SU-DHL-6 (cell line): ENCODE results near the gene SLFNL1.

Source experiments
- H2AFZ ChIP-seq: fragments of 200-600 bp; sonication (generic); 2 replicates; pipeline ENCODE4 v1.6.1; 2014; ENCODE audit warnings: low read depth, mild to moderate bottlenecking, moderate library complexity, mixed read lengths, antibody characterized with exemption, low read length; ENCODE audit not compliant: severe bottlenecking
- H3F3A ChIP-seq: fragments of 200-600 bp; shearing (Covaris generic); 2 replicates; pipeline ENCODE4 v1.6.0; 2016; ENCODE audit warnings: antibody characterized with exemption, mild to moderate bottlenecking; ENCODE audit not compliant: insufficient read depth
- H3K27ac ChIP-seq: fragments of 200-600 bp; sonication (generic); 2 replicates; pipeline ENCODE4 v1.5.1; 2016; ENCODE audit warnings: low read depth, mild to moderate bottlenecking, low read length, moderate library complexity, mixed read lengths
- H3K27me3 ChIP-seq: fragments of 200-600 bp; sonication (generic), shearing (Covaris generic); 2 replicates; pipeline ENCODE4 v1.6.0; 2014; ENCODE audit warnings: mild to moderate bottlenecking, low read length
- H3K36me3 ChIP-seq: fragments of 200-600 bp; sonication (generic); 2 replicates; pipeline ENCODE4 v1.6.1; 2014; ENCODE audit warnings: mild to moderate bottlenecking, low read length, mixed read lengths
- H3K4me2 ChIP-seq: fragments of 300-600, 200-600 bp; shearing (Covaris generic), sonication (generic); 2 replicates; pipeline ENCODE4 v1.6.0; 2014; ENCODE audit warnings: low read length, low read depth, mild to moderate bottlenecking; ENCODE audit not compliant: poor library complexity, severe bottlenecking
- H3K4me3 ChIP-seq: fragments of 200-600 bp; sonication (generic); 2 replicates; pipeline ENCODE4 v1.5.1; 2014; ENCODE audit warnings: antibody characterized with exemption, low read length, mild to moderate bottlenecking, mixed read lengths; ENCODE audit not compliant: insufficient read depth, poor library complexity, severe bottlenecking
- H3K79me2 ChIP-seq: fragments of 200-600 bp; sonication (generic); 2 replicates; pipeline ENCODE4 v1.6.1; 2014; ENCODE audit warnings: mild to moderate bottlenecking, low read length, moderate library complexity; ENCODE audit not compliant: insufficient read depth
- H3K9ac ChIP-seq: fragments of 200-600 bp; sonication (generic); 2 replicates; pipeline ENCODE4 v1.7.0; 2014; ENCODE audit warnings: mild to moderate bottlenecking, low read length
- H3K9me2 ChIP-seq: fragments of 200-600 bp; sonication (generic); replicated peaks from 2 replicates; pipeline ENCODE4 v1.6.1; 2014; ENCODE audit warnings: low read length; ENCODE audit not compliant: insufficient read depth
- H3K9me3 ChIP-seq: fragments of 200-600 bp; sonication (generic); 2 replicates; pipeline ENCODE4 v1.6.1; 2014; ENCODE audit warnings: low read length, mixed read lengths; ENCODE audit not compliant: insufficient read depth
- H4K20me1 ChIP-seq: fragments of 200-600 bp; sonication (generic); 2 replicates; pipeline ENCODE4 v1.6.1; 2014; ENCODE audit warnings: low read depth, mild to moderate bottlenecking, antibody characterized with exemption, low read length, moderate library complexity, mixed read lengths
- EZH2phosphoT487 ChIP-seq: fragments of 200-600 bp; sonication (generic), shearing (Covaris generic); conservative IDR thresholded peaks from 2 replicates; pipeline ENCODE4 v1.6.1; 2018; ENCODE audit warnings: mild to moderate bottlenecking, antibody characterized with exemption, low read length, moderate library complexity, mixed read lengths
- TF ChIP-seq, protein P1 (sequence below): fragments of 200-600 bp; sonication (generic); IDR thresholded peaks from one replicate; pipeline ENCODE4 v1.5.1; 2017; ENCODE audit warnings: antibody characterized with exemption, mild to moderate bottlenecking, low read length, moderate library complexity; ENCODE audit not compliant: insufficient read depth, poor library complexity, severe bottlenecking

The SLFNL1 gene

DNA sequence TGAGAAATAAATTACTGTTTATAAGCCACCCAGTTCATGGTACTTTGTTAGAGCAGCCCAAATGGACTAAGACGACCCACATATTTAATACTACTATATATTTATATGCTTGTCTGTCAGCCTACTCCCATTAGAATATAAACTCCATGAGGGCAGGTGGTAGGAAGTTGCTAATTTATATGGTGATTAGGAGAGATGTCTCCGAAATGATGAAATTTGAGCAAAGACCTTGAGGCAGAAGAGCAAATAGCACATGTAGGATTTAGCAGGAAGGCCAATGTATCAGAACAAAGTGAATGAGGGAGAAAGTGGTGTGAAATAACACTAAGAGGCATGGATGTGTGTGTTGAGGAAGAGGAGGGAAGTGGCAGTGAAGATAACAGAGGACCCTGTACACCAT is 10.6 kb upstream of the SLFNL1 start:
- H2AFZ ChIP-seq: no peak overlapping the region

DNA sequence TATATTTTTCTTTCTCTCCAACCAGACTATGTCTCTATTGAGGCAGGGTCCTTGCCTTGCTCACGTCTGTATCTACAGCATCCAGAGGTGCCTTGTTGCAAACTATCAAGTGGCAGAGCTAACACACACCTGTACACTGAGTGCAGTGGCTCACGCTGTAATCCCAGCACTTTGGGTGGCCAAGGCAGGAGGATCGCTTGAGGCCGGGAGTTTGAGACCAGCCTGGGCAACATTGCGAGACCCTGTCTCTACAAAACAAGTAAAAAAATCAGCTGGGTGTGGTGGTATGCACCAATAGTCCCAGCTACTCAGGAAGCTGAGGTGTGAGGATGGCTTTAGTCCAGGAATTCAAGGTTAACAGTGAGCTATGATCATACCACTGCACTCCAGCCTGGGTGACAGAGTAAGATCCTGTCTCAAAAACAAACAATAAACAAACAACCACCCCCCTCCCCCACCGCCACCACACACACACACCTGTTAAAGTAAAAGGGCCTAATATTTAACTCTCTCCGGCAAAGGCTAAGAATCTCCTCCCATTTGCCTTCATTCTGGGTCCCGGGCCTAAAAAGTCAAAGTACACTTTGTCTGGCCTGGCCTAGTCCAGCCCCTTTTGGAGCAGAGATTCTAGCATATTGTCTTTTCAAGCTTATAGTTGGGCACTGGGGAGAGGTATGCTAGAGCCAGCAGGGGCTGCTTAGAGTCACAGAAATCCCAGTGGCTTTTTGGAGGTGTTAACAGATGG is 9.5 kb upstream of the SLFNL1 start:
- Histone ChIP-seq H3K79me2 (no peaks in the 10 kb centered on the region), H4K20me1 (no peaks in the 10 kb centered on the region), H3K27ac (no peak overlapping the region), H3K9me2 (no peaks in the 10 kb centered on the region), H3K36me3 (no peaks in the 10 kb centered on the region), H2AFZ (no peak overlapping the region), H3F3A (no peaks in the 10 kb centered on the region), H3K4me3 (no peak overlapping the region), H3K9me3 (no peaks in the 10 kb centered on the region), H3K27me3 (no peaks in the 10 kb centered on the region), H3K9ac (no peak overlapping the region), H3K4me2 (no peak overlapping the region)
- TF ChIP-seq, protein P1, sequence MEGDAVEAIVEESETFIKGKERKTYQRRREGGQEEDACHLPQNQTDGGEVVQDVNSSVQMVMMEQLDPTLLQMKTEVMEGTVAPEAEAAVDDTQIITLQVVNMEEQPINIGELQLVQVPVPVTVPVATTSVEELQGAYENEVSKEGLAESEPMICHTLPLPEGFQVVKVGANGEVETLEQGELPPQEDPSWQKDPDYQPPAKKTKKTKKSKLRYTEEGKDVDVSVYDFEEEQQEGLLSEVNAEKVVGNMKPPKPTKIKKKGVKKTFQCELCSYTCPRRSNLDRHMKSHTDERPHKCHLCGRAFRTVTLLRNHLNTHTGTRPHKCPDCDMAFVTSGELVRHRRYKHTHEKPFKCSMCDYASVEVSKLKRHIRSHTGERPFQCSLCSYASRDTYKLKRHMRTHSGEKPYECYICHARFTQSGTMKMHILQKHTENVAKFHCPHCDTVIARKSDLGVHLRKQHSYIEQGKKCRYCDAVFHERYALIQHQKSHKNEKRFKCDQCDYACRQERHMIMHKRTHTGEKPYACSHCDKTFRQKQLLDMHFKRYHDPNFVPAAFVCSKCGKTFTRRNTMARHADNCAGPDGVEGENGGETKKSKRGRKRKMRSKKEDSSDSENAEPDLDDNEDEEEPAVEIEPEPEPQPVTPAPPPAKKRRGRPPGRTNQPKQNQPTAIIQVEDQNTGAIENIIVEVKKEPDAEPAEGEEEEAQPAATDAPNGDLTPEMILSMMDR: no peak
- no peak for TF ChIP-seq EZH2phosphoT487

More for the DNA sequence above, 10.6 kb upstream of the SLFNL1 start:
- H4K20me1 ChIP-seq: no peaks in the 10 kb centered on the region
- no peaks in the 10 kb centered on the region for H3K9me3 ChIP-seq
- no peak overlapping the region for H3K27ac ChIP-seq
- H3F3A ChIP-seq: no peaks in the 10 kb centered on the region
- H3K9me2 ChIP-seq: no peaks in the 10 kb centered on the region
- TF ChIP-seq, protein P1: no peak
- TF ChIP-seq EZH2phosphoT487: no peak
- H3K4me2 ChIP-seq: no peak overlapping the region
- H3K36me3 ChIP-seq: 0 out of 2 replicates have a peak, but pooled peaks cover 1% of the 10 kb centered on the region
- no peak overlapping the region for H3K4me3 ChIP-seq
- H3K79me2 ChIP-seq: no peaks in the 10 kb centered on the region
- H3K9ac ChIP-seq: no peak overlapping the region
- H3K27me3 ChIP-seq: no peaks in the 10 kb centered on the region

DNA sequence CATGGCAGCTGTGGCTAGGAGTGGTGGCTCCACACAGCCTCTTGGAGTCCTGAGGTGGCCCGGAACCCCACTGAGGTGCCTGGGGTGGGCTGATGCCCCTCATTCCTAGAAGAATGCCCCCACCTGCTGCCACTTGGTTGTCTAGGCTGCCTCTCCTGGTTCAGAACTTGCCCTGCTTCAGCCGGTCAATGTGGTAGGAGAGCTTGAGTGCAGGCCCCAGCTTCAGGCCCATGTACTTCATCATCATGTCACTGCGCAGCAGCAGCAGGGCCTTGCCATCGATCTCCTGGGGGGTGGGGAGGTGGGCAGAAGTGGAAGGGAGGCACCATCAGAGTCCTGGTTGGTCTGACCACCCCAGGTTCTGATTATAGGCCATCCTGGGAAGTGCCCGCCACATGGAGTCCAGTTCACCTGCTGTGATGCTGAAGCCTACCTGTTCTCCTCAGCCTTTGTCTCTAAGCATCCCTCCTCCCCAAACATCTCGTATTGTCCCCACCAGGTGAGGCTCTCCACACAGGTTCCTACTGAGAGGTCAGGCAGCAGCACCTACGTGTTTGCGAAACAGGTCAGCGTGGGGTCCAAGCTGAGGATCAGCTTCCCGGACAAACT is 6.6 kb upstream of the SLFNL1 start:
- Histone ChIP-seq H3K27me3 (no peaks in the 10 kb centered on the region), H3K27ac (no peak overlapping the region), H3K9me3 (no peaks in the 10 kb centered on the region), H3K4me3 (no peak overlapping the region), H3K4me2 (no peak overlapping the region), H3K79me2 (no peaks in the 10 kb centered on the region), H3F3A (no peaks in the 10 kb centered on the region; the same call in 1 of the 2 replicates), H4K20me1 (no peaks in the 10 kb centered on the region), H3K36me3 (no peaks in the 10 kb centered on the region), H2AFZ (no peak overlapping the region), H3K9me2 (no peaks in the 10 kb centered on the region), H3K9ac (no peak overlapping the region)
- TF ChIP-seq, protein P1: no peak
- no peak for TF ChIP-seq EZH2phosphoT487
